GM13977 (cell line): ENCODE data around the gene CYB5D1.

Source experiments
- DNase-seq: peaks from one replicate; pipeline ENCODE4 v3.0.0; 2012; ENCODE audit warnings: low spot score
- CTCF ChIP-seq: IDR thresholded peaks from 2 replicates; pipeline ENCODE4 v1.5.1; 2012; ENCODE audit warnings: mild to moderate bottlenecking, control low read depth; ENCODE audit not compliant: insufficient read depth; ENCODE audit errors: extremely low read depth, missing control alignments
- in situ Hi-C: fragments of 300-500 bp; cut with MboI; formaldehyde crosslinking; loops from one replicate; pipeline ENCODE4 v1.12.0; 2022; ENCODE audit warnings: low sequenced_read_pairs, low pct_unique_long_range_greater_than_20kb, mixed read lengths, inconsistent platforms; ENCODE audit not compliant: unreplicated experiment

Gene CYB5D1

DNA sequence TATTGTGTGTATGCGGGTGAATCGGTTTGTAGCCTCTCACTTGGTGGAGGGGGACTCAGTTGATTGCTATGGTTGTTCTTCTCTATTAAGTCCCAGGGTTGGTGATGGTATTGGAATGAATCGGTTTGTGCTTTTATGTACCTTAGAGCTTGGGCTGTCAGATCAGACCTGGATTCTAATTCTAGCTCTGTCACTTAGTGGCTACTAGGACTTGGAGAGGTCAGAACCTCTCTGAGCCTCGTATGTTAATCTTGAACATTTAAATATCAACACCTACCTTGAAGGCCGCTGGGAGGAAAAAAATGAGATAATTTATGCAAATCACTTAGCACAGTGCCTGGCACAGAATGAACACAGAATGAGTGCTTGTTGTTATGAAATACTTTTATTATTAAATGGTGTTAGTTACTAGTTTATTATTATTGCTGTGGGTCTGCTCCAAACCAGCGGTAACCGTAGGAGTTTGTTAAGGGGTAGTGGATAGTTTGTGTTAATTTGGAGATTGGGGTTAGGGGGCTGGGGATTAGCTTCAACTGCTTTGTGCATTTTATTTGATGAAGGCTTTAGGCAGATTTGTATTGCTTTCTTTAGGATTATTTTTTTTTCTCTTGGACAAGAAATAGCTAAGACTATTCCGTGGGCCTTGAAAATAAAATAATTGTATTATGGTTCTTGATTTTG, 20.3 kb upstream of the CYB5D1 start:
- DNase-seq, result no peak
- no peak for TF ChIP-seq CTCF
- in situ Hi-C loops, result no loop called here

- TF ChIP-seq CTCF, result no peak
- no peak for DNase-seq
- in situ Hi-C loops, result no loop called here
Measured at GRCh38 chr17:7838090-7839075, 19.4 kb upstream of the CYB5D1 start.

DNA sequence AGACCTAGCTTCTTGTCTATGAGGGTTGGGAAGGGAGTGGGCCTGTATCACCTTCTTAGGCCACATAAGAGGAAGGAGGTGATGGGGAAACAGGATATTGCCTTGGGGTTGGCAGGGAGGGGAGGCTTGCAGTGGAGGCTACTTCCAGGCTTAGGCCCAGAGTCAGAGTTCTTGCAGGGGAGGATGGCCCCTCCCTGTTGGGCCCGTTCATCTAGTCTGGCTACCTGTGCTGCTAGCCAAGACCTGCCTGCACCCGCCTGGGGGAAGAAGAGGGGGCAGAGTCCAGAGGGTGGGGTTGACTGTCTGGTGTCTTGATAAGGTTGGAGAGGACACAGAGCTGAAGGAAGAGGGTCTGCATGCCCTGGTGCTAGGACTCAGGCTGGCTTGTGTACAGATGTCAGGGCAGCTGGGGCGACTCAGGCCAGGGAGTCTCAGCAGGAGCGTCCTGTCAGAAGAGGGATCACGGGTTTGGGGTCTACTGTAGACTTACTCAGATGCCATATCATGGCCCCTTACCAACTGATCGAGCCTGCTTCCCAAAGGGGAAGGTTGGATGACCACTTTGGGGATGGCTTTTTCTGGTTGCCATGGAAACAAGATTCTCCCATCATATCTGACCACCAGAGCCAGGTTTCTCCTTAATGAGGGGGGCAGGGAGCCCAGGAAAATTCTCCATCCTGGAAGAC, 18.5 kb upstream of the CYB5D1 start:
- no peak for DNase-seq
- no peak for TF ChIP-seq CTCF
- in situ Hi-C loops, result no loop called here

GRCh38 chr17:7839876-7840261, 17.9 kb upstream of the CYB5D1 start:
- in situ Hi-C loops, result no loop called here
- TF ChIP-seq CTCF, result no peak
- no peak for DNase-seq

GRCh38 chr17:7840441-7840840, 17.4 kb upstream of the CYB5D1 start:
- DNase-seq, result no peak
- no peak for TF ChIP-seq CTCF
- in situ Hi-C loops, result no loop called here

GRCh38 chr17:7840875-7841274, 16.9 kb upstream of the CYB5D1 start:
- in situ Hi-C loops, result no loop called here
- TF ChIP-seq CTCF, result no peak
- no peak for DNase-seq
